Measurements from ENCODE around the gene CD200R1. TPM values are rescaled to one million over a fixed set of nuclear protein-coding genes. Genes with fewer than 3 reads are reported as not detected.

Gene CD200R1
- total RNA-seq, 4 donors from 2014 or later, result 0.22 to 2.1 (median 0.91) TPM

DNA sequence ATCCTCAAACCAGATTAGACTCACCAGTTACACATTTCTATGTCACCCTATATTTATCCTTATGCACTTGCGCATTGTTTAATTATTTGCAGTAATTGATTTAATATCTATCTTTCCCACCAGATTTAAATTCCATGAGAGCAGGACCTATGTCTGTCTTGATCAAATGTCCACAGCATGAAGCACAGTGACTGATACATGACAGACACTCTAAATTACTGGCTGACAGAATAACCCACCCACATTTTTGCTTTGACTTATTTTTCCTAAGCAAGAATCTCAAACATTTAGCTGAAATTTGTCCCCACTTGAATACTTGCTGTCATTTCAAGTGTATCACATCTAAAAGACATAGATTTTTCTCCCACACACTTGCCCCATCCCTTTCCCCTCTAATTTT is 7.5 kb downstream of the CD200R1 start:
- H3K4me3 ChIP-seq, result no peak overlapping the region
- H3K27me3 ChIP-seq, result no peaks in the 10 kb centered on the region
- H3K27ac ChIP-seq, result no peak overlapping the region
- H3K9me3 ChIP-seq, result peaks cover 0 to 8% (median 0%) of the 10 kb centered on the region in 4 donors
- no peak for DNase-seq (ENCODE audit: low spot score in 2 of 2)
- TF ChIP-seq POLR2A (IDR thresholded peaks at IDR 0.05) (no peak), EP300 (IDR thresholded peaks at IDR 0.05) (no peak)
- TF ChIP-seq, protein P1, sequence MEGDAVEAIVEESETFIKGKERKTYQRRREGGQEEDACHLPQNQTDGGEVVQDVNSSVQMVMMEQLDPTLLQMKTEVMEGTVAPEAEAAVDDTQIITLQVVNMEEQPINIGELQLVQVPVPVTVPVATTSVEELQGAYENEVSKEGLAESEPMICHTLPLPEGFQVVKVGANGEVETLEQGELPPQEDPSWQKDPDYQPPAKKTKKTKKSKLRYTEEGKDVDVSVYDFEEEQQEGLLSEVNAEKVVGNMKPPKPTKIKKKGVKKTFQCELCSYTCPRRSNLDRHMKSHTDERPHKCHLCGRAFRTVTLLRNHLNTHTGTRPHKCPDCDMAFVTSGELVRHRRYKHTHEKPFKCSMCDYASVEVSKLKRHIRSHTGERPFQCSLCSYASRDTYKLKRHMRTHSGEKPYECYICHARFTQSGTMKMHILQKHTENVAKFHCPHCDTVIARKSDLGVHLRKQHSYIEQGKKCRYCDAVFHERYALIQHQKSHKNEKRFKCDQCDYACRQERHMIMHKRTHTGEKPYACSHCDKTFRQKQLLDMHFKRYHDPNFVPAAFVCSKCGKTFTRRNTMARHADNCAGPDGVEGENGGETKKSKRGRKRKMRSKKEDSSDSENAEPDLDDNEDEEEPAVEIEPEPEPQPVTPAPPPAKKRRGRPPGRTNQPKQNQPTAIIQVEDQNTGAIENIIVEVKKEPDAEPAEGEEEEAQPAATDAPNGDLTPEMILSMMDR (IDR thresholded peaks at IDR 0.05), result no peak
- WGBS, 2 donors, result 94 to 98% methylated on average over 1 of the region's 1 CpG
- peaks cover 0 to 4% (median 0%) of the 10 kb centered on the region in 3 donors for H3K36me3 ChIP-seq
- H3K4me1 ChIP-seq, result no peaks in the 10 kb centered on the region

DNA sequence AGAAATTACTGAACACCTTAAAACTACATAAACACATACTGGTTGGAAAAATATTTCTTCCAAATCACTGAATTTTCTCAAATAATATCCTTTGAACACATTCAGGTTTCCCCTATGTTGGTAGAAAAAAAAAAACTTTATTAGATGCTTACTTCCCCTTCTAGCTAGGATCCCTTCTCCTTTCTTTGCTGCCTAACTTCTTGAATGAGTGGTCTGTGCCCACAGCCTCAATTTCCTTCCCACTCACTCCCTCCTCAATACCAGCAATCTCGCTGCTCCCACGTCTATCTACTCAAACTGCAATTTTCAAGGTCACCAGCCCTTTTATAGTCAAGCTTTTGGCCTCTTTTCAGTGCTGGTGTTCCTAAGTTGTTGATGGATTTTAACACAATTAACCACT is 8.3 kb downstream of the CD200R1 start:
- H3K9me3 ChIP-seq, result peaks cover 0 to 8% (median 0%) of the 10 kb centered on the region in 4 donors
- TF ChIP-seq EP300 (IDR thresholded peaks at IDR 0.05) (no peak), POLR2A (IDR thresholded peaks at IDR 0.05) (no peak)
- TF ChIP-seq, protein P1 (IDR thresholded peaks at IDR 0.05), result no peak
- no peaks in the 10 kb centered on the region for H3K4me1 ChIP-seq
- DNase-seq (ENCODE audit: low spot score in 2 of 2), result no peak
- no peaks in the 10 kb centered on the region for H3K27me3 ChIP-seq
- H3K36me3 ChIP-seq, result peaks cover 0 to 4% (median 0%) of the 10 kb centered on the region in 3 donors
- H3K4me3 ChIP-seq, result no peak overlapping the region
- WGBS, 2 donors, result 20 to 39% methylated on average over 2 of the region's 2 CpGs
- no peak overlapping the region for H3K27ac ChIP-seq

DNA sequence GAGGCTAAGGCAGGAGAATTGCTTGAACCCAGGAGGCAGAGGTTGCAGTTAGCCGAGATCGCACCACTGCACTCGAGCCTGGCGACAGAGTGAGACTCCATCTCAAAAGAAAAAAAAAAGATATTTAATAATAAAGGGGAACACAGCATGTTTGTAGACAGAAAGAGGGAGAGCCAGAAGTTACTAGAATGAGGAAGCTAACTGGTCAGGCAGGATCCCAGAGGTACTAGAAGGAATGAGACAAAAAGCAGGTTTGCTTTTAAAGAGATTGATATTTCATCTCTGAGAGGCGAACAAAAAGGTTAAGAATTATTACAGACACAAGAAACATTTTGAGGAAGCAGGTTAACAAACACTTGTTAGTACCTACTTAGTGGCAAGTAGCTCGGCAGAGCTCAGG is 9.2 kb downstream of the CD200R1 start:
- Histone ChIP-seq H3K27me3 (no peaks in the 10 kb centered on the region), H3K4me3 (no peak overlapping the region), H3K36me3 (peaks cover 0 to 4% (median 0%) of the 10 kb centered on the region in 3 donors), H3K27ac (no peak overlapping the region), H3K4me1 (no peaks in the 10 kb centered on the region), H3K9me3 (peaks cover 0 to 8% (median 0%) of the 10 kb centered on the region in 4 donors)
- no peak for TF ChIP-seq POLR2A (IDR thresholded peaks at IDR 0.05)
- TF ChIP-seq EP300 (IDR thresholded peaks at IDR 0.05), result no peak
- TF ChIP-seq, protein P1 (IDR thresholded peaks at IDR 0.05), result no peak
- DNase-seq (ENCODE audit: low spot score in 2 of 2), result no peak
- 81 to 86% methylated on average over 6 of the region's 6 CpGs for WGBS, 2 donors

DNA sequence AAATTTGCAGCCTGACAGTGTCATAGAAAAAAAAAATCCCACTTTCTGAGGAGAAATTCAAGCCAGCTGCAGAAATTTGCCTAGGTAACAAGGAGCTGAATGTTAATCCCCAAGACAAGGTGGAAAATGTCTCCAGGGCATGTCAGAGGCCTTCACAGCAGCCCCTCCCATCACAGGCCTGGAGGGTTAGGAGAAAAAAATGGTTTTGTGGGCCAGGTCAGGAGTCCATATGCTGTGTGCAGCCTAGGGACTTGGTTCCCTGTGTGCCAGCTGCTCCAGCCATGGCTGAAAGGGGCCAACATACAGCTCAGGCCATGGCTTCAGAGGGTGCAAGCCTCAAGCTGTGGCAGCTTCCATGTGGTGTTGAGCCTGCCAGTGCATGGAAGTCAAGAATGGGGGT is 11.2 kb downstream of the CD200R1 start:
- H3K9me3 ChIP-seq, result peaks cover 0 to 8% (median 0%) of the 10 kb centered on the region in 4 donors
- DNase-seq (ENCODE audit: low spot score in 2 of 2), result no peak
- no peak overlapping the region for H3K27ac ChIP-seq
- no peaks in the 10 kb centered on the region for H3K4me1 ChIP-seq
- no peaks in the 10 kb centered on the region for H3K27me3 ChIP-seq
- peaks cover 0 to 4% (median 0%) of the 10 kb centered on the region in 3 donors for H3K36me3 ChIP-seq
- no peak overlapping the region for H3K4me3 ChIP-seq
- TF ChIP-seq, protein P1 (IDR thresholded peaks at IDR 0.05), result no peak

DNA sequence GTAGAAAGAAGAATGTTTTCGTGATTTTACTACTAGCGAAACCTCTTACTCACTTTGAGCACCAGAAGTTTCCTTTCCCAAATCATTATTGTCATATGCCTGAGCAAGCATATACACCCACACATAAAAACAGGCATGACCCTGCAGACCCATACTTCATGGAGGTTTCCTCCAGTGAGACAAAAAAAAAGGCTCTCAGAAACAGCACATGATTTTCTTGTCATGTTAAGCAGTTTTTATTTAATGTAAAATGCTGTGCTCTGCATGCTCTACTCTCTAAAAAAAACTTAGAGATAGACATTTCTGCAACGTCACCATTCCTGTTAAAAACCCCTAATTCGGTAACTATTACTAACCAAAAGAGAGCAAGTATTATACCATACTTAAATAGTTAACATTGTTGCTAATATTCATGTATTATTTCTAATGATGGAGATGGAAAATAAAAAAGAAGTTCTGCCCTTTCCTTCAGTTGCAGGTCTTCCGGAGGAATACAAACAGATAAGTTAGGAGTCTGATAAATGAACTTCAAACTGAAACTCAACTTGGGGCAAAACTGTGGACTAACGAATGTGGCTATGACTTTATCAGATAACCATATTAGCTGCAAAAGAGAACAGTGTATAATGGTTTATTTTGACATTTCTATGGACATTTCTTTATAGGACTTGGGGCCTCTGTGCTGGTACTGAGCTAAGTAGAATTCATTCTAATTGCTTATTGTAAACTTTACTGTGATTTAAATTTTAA is 15.9 kb downstream of the CD200R1 start:
- WGBS, 2 donors, result 49 to 54% methylated on average over 6 of the region's 6 CpGs
- H3K27me3 ChIP-seq, result no peaks in the 10 kb centered on the region
- peaks cover 0 to 25% (median 0%) of the 10 kb centered on the region in 4 donors for H3K9me3 ChIP-seq
- no peaks in the 10 kb centered on the region for H3K4me1 ChIP-seq
- TF ChIP-seq POLR2A (IDR thresholded peaks at IDR 0.05) (no peak), EP300 (IDR thresholded peaks at IDR 0.05) (no peak)
- TF ChIP-seq, protein P1 (IDR thresholded peaks at IDR 0.05), result no peak
- DNase-seq (ENCODE audit: low spot score in 2 of 2), result no peak
- no peak overlapping the region for H3K4me3 ChIP-seq
- H3K27ac ChIP-seq, result no peak overlapping the region
- peaks cover 0 to 4% (median 0%) of the 10 kb centered on the region in 3 donors for H3K36me3 ChIP-seq
